ENCODE results near the gene GPN1. TPM values are rescaled to one million over a fixed set of nuclear protein-coding genes. Genes with fewer than 3 reads are reported as not detected.

Gene GPN1
- total RNA-seq, 1 experiment from 2014 or later: 37.2 TPM

DNA sequence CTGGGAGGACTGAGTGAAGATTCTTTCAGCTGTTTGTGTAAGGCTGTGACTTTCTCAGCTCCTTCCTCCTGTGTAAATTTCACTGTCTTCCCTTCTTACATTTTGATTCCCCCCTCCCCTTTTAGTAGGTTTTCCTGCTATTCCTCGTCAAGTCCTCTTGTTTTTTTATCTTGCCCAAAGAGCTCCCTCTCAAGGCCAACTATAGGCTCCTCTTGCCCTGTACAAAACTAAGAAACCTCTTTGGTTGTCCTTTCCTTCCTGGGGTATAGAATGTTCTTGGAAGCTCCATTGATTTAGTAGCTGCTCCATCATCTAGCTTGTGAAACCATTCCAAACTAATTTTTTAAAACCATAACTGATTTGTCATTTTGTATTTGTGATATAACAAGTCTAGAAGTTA is 7.3 kb upstream of the GPN1 start:
- in situ Hi-C loops (cut with HindIII; ENCODE audit: low pct_unique_long_range_greater_than_20kb, low sequenced_read_pairs): loop anchor here (5.0 kb wide), 1 partner anchor 34 kb away; no protein-coding TSS in a partner anchor
- Histone ChIP-seq H3K27ac (ENCODE audit: low read length) (no peak overlapping the region), H3K27me3 (ENCODE audit: control insufficient read depth, insufficient read depth, low read length) (no peaks in the 10 kb centered on the region), H3K9me3 (ENCODE audit: control insufficient read depth, insufficient read depth, low read depth, low read length) (no peaks in the 10 kb centered on the region), H3K4me1 (ENCODE audit: control insufficient read depth, insufficient read depth, low read length) (no peaks in the 10 kb centered on the region), H3K4me3 (ENCODE audit: low read depth in 2 of 2, low read length in 2 of 2) (no peak overlapping the region), H3K36me3 (ENCODE audit: control insufficient read depth, insufficient read depth, low read length) (no peaks in the 10 kb centered on the region; the same call in 1 of the 2 replicates)
- TF ChIP-seq, protein P1, sequence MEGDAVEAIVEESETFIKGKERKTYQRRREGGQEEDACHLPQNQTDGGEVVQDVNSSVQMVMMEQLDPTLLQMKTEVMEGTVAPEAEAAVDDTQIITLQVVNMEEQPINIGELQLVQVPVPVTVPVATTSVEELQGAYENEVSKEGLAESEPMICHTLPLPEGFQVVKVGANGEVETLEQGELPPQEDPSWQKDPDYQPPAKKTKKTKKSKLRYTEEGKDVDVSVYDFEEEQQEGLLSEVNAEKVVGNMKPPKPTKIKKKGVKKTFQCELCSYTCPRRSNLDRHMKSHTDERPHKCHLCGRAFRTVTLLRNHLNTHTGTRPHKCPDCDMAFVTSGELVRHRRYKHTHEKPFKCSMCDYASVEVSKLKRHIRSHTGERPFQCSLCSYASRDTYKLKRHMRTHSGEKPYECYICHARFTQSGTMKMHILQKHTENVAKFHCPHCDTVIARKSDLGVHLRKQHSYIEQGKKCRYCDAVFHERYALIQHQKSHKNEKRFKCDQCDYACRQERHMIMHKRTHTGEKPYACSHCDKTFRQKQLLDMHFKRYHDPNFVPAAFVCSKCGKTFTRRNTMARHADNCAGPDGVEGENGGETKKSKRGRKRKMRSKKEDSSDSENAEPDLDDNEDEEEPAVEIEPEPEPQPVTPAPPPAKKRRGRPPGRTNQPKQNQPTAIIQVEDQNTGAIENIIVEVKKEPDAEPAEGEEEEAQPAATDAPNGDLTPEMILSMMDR (IDR thresholded peaks at IDR 0.05): peak; percentile 36; the same call in 1 of the 2 replicates
- no peak for TF ChIP-seq SIN3A (IDR thresholded peaks at IDR 0.05; ENCODE audit: borderline replicate concordance, insufficient read depth, low read depth, low read length)
- ATAC-seq (no peak), DNase-seq (ENCODE audit: low read depth, low spot score) (no peak)
- ChIA-PET POLR2A (no interaction called here), CTCF (interaction anchor here (0.7 kb wide), 1 partner anchor 14 kb away, joined by 3 read pairs; no protein-coding TSS in a partner anchor)
- no TSS peak for BruUV-seq (replicated peaks)
- intact Hi-C loops (cut with micrococcal nuclease; ENCODE audit: unreplicated experiment): no loop called here

DNA sequence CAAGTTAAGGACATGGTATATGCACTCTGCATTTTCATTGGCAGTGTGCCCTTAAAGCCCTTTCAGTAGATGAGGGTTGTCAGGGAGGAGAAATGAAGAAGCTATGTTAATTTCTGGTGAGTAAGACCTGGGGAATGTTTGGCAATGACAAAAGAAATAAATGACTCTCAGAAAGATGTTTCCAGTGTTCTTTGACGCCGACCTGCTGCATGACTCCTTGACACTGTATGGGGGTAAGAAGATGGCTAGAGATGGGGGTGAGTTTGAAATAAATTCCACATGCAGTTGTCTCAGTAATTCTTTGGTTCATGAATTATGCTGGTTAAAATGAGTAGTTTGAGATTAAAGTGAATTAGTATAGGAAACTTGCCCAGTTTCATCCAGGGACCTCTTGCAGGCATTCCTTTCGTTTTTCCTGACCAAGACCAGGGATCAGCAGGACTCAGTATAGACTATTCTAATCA is 5.9 kb upstream of the GPN1 start:
- no peak overlapping the region for H3K4me3 ChIP-seq (ENCODE audit: low read depth in 2 of 2, low read length in 2 of 2)
- ChIA-PET CTCF (no interaction called here), POLR2A (no interaction called here)
- H3K36me3 ChIP-seq (ENCODE audit: control insufficient read depth, insufficient read depth, low read length): no peaks in the 10 kb centered on the region; the same call in 1 of the 2 replicates
- TF ChIP-seq TCF7L2 (IDR thresholded peaks at IDR 0.05; ENCODE audit: low read depth, low read length): no peak
- TF ChIP-seq, protein P2, sequence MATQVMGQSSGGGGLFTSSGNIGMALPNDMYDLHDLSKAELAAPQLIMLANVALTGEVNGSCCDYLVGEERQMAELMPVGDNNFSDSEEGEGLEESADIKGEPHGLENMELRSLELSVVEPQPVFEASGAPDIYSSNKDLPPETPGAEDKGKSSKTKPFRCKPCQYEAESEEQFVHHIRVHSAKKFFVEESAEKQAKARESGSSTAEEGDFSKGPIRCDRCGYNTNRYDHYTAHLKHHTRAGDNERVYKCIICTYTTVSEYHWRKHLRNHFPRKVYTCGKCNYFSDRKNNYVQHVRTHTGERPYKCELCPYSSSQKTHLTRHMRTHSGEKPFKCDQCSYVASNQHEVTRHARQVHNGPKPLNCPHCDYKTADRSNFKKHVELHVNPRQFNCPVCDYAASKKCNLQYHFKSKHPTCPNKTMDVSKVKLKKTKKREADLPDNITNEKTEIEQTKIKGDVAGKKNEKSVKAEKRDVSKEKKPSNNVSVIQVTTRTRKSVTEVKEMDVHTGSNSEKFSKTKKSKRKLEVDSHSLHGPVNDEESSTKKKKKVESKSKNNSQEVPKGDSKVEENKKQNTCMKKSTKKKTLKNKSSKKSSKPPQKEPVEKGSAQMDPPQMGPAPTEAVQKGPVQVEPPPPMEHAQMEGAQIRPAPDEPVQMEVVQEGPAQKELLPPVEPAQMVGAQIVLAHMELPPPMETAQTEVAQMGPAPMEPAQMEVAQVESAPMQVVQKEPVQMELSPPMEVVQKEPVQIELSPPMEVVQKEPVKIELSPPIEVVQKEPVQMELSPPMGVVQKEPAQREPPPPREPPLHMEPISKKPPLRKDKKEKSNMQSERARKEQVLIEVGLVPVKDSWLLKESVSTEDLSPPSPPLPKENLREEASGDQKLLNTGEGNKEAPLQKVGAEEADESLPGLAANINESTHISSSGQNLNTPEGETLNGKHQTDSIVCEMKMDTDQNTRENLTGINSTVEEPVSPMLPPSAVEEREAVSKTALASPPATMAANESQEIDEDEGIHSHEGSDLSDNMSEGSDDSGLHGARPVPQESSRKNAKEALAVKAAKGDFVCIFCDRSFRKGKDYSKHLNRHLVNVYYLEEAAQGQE (IDR thresholded peaks at IDR 0.05; ENCODE audit: insufficient read depth in 1 of 2, low read depth in 2 of 2, low read length in 1 of 2): no peak
- TF ChIP-seq, protein P1 (IDR thresholded peaks at IDR 0.05): no peak
- TF ChIP-seq SIN3A (IDR thresholded peaks at IDR 0.05; ENCODE audit: borderline replicate concordance, insufficient read depth, low read depth, low read length): no peak
- TF ChIP-seq POLR2AphosphoS5 (IDR thresholded peaks at IDR 0.05; ENCODE audit: low read depth, low read length): no peak
- H3K27me3 ChIP-seq (ENCODE audit: control insufficient read depth, insufficient read depth, low read length): no peaks in the 10 kb centered on the region
- H3K27ac ChIP-seq (ENCODE audit: low read length): no peak overlapping the region
- no peak for ATAC-seq
- intact Hi-C loops (cut with micrococcal nuclease; ENCODE audit: unreplicated experiment) (no loop called here), in situ Hi-C loops (cut with HindIII; ENCODE audit: low pct_unique_long_range_greater_than_20kb, low sequenced_read_pairs) (loop anchor here (5.0 kb wide), 1 partner anchor 36 kb away; no protein-coding TSS in a partner anchor)
- no TSS peak for BruUV-seq (replicated peaks)
- no peak for DNase-seq (ENCODE audit: low read depth, low spot score)
- no peaks in the 10 kb centered on the region for H3K9me3 ChIP-seq (ENCODE audit: control insufficient read depth, insufficient read depth, low read depth, low read length)
- H3K4me1 ChIP-seq (ENCODE audit: control insufficient read depth, insufficient read depth, low read length): peaks cover 3% of the 10 kb centered on the region
